HepG2 (cell line): Measurements from ENCODE around the gene SPPL3. TPM values are rescaled to one million over a fixed set of nuclear protein-coding genes. Genes with fewer than 3 reads are reported as not detected.

Experiments used
- ARID4A ChIP-seq: sonication (generic); formaldehyde crosslinking; IDR thresholded peaks from 2 replicates; pipeline ENCODE4 v1.5.0; 2020; ENCODE audit warnings: mild to moderate bottlenecking, missing genetic modification reagents, borderline replicate concordance
- ATF4 ChIP-seq, 2 experiments: fragments of 450-650 bp in 1 of 2; sonication (generic) in 1 of 2; formaldehyde crosslinking; IDR thresholded peaks; 2 replicates each; pipeline versions ENCODE4 v1.5.0 to v1.8.0; 2020 to 2022; ENCODE audit warnings: mild to moderate bottlenecking in 1 of 2, missing genetic modification reagents in 1 of 2
- CBX5 ChIP-seq: sonication (generic); formaldehyde crosslinking; IDR thresholded peaks from 2 replicates; pipeline ENCODE4 v1.4.0; 2020; ENCODE audit warnings: missing genetic modification reagents, borderline replicate concordance
- ETV5 ChIP-seq: IDR thresholded peaks from 2 replicates; pipeline ENCODE4 v1.6.1; 2018; ENCODE audit warnings: missing biosample characterization, missing genetic modification reagents, inconsistent platforms, borderline replicate concordance
- LBX2 ChIP-seq: sonication (generic); formaldehyde crosslinking; IDR thresholded peaks from 2 replicates; pipeline ENCODE4 v1.5.0; 2020; ENCODE audit warnings: missing genetic modification reagents, mild to moderate bottlenecking, borderline replicate concordance
- NFYC ChIP-seq: IDR thresholded peaks from 2 replicates; pipeline ENCODE4 v1.6.1; 2016; ENCODE audit warnings: missing genetic modification reagents, missing compliant biosample characterization
- PHF5A ChIP-seq: IDR thresholded peaks from one replicate; pipeline ENCODE4 v1.6.1; 2018; ENCODE audit warnings: low read depth, missing genetic modification reagents; ENCODE audit not compliant: unreplicated experiment
- SRSF9 ChIP-seq: fragments of 200-400 bp; formaldehyde crosslinking; IDR thresholded peaks from 2 replicates; pipeline ENCODE4 v1.6.1; 2018; ENCODE audit warnings: borderline replicate concordance, mild to moderate bottlenecking, low read depth, low read length; ENCODE audit not compliant: insufficient read depth, poor library complexity, severe bottlenecking
- TMF1 ChIP-seq: sonication (generic); formaldehyde crosslinking; IDR thresholded peaks from 2 replicates; pipeline ENCODE4 v1.8.1; 2022; ENCODE audit warnings: low read depth, missing genetic modification reagents
- WIZ ChIP-seq: sonication (generic); formaldehyde crosslinking; IDR thresholded peaks from 2 replicates; pipeline ENCODE4 v1.5.1; 2020; ENCODE audit warnings: mild to moderate bottlenecking, missing genetic modification reagents
- ZNF407 ChIP-seq: sonication (generic); formaldehyde crosslinking; IDR thresholded peaks from one replicate; pipeline ENCODE4 v1.5.1; 2020; ENCODE audit warnings: mild to moderate bottlenecking, missing genetic modification reagents; ENCODE audit errors: not compliant biosample characterization
- ZNF547 ChIP-seq: sonication (generic); formaldehyde crosslinking; IDR thresholded peaks from 2 replicates; pipeline ENCODE4 v1.5.1; 2020; ENCODE audit warnings: mild to moderate bottlenecking, missing genetic modification reagents
- polyA plus RNA-seq, 8 experiments: library from polyadenylated mRNA; depleted of rRNA in 3 of 8; stranded (reverse) in 7 of 8; unstranded in 1 of 8; fragments of >200 nt; fragmentation: Illumina TruSeq in 4 of 8; extraction: Trizol in 4 of 8; gene quantifications; 2 replicates each; pipeline versions ENCODE4 v1.2.1 to v1.2.3, GENCODE V29; 2011 to 2016; ENCODE audit warnings: low read depth in 4 of 8, missing spikeins in 1 of 8, mixed read lengths in 1 of 8; ENCODE audit not compliant: insufficient read depth in 1 of 8
- total RNA-seq, 5 experiments: library from RNA; depleted of rRNA; stranded (reverse); fragments of >200 nt; fragmentation: Illumina TruSeq; extraction: Trizol; gene quantifications; 2 replicates each; pipeline ENCODE4 v1.2.3, GENCODE V29; 2016; ENCODE audit warnings: low read depth in 1 of 5

Gene SPPL3
- total and polyA plus RNA-seq, 2 of the 13 experiments (the other 11 are each of a cell fraction or from before 2014, with no cell fraction given) = 8.9 to 9.1 TPM

- no peak for TF ChIP-seq ZNF407 (CRISPR knock-in tag)
- no peak for TF ChIP-seq ATF4 (CRISPR knock-in tag; IDR thresholded peaks at IDR 0.05)
- no peak for TF ChIP-seq PHF5A (CRISPR knock-in tag)
- TF ChIP-seq ZNF547 (CRISPR knock-in tag) = peak; percentile 73
- 0 out of 2 replicates have a peak, but pooled peaks have one; percentile 52 for TF ChIP-seq ETV5 (CRISPR knock-in tag)
- no peak for TF ChIP-seq LBX2 (CRISPR knock-in tag)
- no peak for TF ChIP-seq CBX5
- TF ChIP-seq WIZ (CRISPR knock-in tag) = no peak
- no peak for TF ChIP-seq NFYC (CRISPR knock-in tag)
- peak; percentile 71; the same call in 1 of the 2 replicates for TF ChIP-seq TMF1 (CRISPR knock-in tag)
- no peak for TF ChIP-seq SRSF9
- TF ChIP-seq ARID4A (CRISPR knock-in tag) = peak; percentile 84
Observed at GRCh38 chr12:120725659-120726509, 178.3 kb downstream of the SPPL3 start, which contains the start of gene ACADS (continued).
